ENCODE measurements around the gene COPB1.

GRCh38 chr11:14408612-14409011 is 91.0 kb downstream of the COPB1 start:
- TF ChIP-seq CTCF (conservative IDR thresholded peaks at IDR 0.05; ENCODE audit: low read length) (no peak), EZH2phosphoT487 (IDR thresholded peaks at IDR 0.05; ENCODE audit: borderline replicate concordance) (no peak)

Data from Loucy (cell line).